Fibroblast of peridontal ligament (primary cell): ENCODE data around the gene SDR42E2.
"Not testable (repeated sequence)": the region's sequence is repeated elsewhere in the genome, so short reads cannot be mapped to it uniquely, and the experiment has no call there.

Experiments
- DNase-seq: peaks from one replicate; pipeline ENCODE4 v3.0.0-alpha.2; 2010; ENCODE audit errors: extremely low read depth

The SDR42E2 gene

DNA sequence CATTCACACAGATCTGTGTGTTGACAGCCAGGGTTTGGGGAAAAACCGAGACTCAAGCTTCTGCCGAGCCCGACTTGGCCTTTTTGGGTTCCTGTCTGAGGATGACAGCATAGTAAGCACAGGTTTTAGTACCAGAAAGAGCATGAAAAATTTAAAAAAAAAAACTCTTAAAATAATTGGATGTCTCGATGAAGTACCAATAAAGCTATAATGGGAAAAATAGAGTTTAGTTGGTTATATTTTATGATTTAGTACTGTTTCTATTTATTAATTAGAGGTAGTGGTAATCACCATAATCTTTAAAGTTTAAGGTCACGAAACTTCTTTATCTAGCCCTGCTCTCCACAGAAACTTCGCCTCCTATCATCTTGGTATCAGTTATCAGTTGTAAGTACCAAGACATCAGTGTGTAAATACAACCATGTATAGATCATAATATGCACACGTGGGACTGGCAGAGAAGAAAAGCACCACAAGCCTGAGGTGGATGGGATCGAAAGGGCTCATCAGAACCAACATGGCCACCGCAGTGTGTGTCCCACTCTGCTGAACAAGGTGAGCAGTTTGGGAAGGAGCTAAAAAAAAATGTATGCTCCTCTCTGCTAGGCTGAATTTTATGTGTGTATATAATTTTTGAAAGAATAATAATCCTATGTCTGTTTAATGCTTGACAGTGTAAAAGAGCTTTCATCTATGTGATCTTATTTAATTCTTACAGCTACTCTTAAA is 29.4 kb downstream of the SDR42E2 start:
- no peak for DNase-seq

DNA sequence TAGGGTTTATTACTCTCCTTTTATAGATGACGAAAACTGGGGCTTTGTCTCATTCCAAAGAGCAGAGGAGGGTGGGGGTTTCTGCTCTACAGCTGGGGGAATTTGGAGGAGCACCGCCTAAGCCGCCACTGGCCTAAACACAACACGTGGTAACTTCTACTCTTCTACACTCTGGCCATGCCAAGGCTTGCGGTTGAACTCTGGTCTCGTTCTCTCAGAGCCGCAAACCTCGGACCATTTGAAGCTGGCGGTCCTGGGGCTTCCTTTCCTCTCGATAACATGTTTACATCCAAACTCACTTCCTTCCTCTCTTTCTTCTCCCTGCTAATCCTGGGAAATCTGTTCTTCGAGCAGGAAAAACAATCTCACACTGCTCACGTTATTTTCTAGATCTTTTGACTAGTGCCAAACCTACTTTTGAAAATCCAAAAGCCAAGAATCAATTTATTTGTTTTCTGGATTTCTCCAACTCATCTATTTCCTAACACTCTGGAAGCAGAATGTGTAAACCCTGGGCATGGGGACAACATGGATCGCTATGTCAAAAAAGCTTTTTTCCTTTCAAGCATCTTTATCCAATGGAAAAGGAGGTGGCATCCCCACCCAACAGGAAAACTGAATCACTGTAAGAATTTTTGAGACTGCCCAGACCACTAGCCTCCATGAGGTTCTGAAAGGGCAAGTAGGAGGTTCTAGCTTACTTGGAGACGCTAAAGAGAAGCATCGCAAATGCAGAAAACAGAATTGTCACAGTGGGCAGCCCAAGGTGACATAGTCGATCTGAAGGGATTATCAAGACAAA is 30.2 kb downstream of the SDR42E2 start:
- DNase-seq, result peak; percentile 98

GRCh38 chr16:22193063-22193411 is 30.7 kb downstream of the SDR42E2 start:
- DNase-seq, result no peak

- DNase-seq, result no peak
These were observed 32.6 kb downstream of the SDR42E2 start for GRCh38 chr16:22194707-22195444.

- no peak for DNase-seq
These were observed 33.1 kb downstream of the SDR42E2 start for GRCh38 chr16:22195445-22195694.

GRCh38 chr16:22195695-22196558 is 33.6 kb downstream of the SDR42E2 start:
- peak; percentile 93 for DNase-seq

GRCh38 chr16:22196559-22197168 is 34.4 kb downstream of the SDR42E2 start:
- not testable (repeated sequence) for DNase-seq

DNA sequence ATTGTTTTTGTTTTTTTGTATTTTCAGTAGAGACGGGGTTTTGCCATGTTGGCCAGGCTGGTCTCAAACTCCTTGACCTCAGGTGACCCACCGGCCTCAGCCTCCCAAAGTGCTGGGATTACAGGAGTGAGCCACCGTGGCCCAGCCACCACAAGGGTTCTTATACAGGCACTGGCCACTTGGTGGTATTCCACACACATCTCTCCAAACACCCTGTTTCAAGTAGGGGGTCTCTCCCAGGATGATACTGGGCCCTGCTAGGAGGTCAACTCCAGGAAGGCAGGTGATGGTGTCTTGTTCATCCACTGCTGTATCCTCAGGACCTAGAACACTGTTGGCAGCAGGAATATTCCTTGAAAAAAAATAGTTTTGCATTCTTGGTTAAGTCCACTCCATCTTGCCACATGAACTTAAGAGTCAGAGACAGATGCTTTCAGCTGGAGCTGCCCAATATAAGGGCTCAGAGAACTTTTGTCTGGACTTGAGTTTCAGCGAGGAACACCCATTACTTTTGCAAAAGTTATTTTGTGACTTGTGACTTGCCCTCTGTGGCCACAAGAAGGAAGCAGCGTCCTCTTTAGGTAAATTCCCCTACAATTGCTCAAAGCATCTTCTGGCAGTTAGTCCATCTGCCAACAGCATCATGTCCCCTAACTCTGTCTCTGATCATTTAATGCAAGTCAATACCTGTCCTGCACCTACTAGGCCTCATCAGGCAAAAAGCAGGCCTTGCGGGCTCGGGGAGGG is 36.4 kb downstream of the SDR42E2 start:
- peak; percentile 34 for DNase-seq

DNA sequence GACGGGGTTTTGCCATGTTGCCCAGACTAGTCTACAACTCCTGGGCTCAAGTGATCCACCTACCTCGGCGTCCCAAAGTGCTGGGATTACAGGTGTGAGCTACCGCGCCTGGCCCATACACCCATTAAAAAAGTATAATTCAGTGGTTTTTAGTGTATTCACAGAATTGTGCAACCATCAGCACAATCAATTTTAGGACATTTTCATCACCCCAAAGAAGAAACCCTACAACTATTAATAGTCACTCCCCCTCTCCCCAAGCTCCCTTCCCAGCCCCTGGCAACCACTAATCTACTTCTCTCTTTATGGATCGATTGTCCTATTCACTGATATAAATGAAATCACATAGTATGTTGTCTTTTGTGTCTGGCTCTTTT is 39.9 kb downstream of the SDR42E2 start:
- no peak for DNase-seq

- no peak for DNase-seq
These were observed 40.8 kb downstream of the SDR42E2 start for GRCh38 chr16:22203091-22203490.

GRCh38 chr16:22204091-22204655 is 41.9 kb downstream of the SDR42E2 start:
- DNase-seq, result no peak

GRCh38 chr16:22205577-22206012 is 43.3 kb downstream of the SDR42E2 start:
- no peak for DNase-seq

DNA sequence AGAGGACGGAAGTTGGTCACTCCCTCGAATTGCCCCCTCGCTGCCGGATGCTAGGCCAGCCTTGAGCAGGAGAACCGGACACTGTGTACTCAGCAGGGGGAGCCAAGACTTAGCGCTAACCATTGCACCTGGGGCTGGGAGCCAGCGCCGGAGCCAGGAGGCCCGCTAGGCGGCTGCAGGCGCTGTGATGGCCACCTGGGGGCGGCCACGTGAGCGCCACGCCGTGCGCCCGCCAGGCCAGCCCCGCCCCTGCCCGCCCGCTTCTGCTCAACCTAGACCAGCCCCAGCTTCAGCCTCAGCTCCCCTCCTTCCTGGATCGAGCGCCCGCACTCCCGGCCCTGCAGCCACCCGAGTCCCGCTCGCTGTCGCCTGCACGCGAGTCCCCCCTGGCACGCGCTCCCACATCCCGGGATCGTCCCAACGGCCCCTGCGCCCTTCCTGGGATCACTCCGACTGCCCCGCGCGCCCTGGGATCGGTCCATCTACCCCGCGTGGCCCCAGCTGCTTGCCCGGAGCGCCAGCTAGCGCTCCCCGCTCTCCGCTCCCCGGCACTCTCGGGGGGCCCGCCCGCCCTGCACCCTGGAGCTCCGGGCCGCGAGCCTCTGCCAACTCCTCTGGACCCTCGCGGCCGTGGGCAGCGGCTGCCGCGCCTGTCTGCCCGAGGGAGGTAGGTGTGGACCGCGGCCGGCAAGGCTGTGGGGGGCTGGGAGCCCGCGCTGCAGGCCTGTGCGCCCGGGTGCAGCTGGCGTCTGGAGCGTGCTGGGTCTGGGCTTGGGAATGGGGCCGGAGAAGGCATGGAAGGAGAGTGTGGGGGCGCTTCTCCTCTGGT is 43.9 kb downstream of the SDR42E2 start, which contains the start of gene EEF2K:
EEF2K (plus strand) TSS at position 266 of the 829 bp plus-strand sequence. CDS start 19,452 bp downstream, outside the sequence.
- DNase-seq, result peak; percentile 91

DNA sequence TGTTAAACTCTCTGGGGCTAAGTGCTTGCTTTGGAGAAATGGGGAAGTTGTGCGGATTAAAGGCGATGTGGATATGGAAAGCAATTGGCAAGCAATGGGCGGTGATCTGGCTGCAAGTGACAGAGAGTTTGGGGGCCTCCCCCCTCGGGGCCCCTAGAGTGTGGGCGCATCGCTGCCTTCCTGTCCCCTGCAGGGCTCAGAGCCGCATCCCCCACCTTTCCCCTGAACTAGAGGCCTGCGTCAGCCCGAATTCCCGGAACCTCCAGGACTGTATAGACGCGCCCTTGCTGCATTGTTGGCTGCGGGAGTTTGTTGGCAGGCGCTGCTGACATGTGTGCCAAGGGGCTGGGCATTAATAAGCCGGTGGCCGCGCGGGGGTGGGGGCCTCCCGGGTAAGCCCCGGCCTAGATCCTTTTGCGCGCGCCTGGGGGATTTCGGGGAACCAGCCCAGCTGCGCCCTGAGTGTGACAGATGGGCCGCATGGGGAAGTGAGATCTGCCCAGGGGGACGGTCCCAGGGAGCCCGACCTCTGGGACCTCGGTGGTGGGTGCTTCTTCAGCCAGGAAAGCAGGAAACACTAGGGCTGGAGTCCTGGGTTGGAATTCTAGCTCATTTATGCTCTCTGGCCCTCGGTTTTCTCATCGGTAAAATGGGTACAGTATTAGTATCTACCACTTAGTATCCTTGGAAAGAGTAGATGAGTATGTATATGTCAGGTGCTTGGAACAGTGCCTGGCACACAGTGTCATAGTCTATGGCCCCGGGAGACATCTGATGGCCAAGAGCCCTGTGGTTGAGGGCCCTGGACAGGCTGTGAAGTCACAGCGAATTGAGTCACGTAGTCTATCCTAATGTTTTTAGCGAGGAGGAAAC is 44.8 kb downstream of the SDR42E2 start:
- DNase-seq, result peak; percentile 73

- no peak for DNase-seq
These were observed 45.5 kb downstream of the SDR42E2 start for GRCh38 chr16:22207715-22208360.

GRCh38 chr16:22210285-22210684 is 48.0 kb downstream of the SDR42E2 start:
- no peak for DNase-seq

GRCh38 chr16:22210854-22211253 is 48.5 kb downstream of the SDR42E2 start:
- no peak for DNase-seq

DNA sequence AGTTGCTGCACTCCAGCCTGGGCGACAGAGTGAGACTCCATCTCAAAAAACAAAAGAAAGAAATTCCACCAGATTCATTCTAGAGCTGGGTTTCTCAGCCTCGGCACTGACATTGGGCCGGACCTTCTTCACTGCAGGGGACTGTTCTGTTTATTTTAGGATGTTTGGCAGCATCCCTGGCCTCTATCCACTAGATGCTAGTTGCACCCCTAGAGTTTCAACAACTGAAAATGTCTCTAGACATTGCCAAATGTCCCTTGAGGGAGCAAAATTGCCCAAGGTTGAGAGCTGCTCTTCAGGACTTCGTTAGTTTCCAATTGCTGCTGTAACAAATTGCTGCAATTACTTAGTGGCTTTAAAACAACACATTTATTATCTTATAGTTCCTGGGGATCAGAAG is 50.9 kb downstream of the SDR42E2 start:
- no peak for DNase-seq
